Amygdala (tissue), 56 donors: Measurements from ENCODE around the gene PSAP.

Experiments used
- DNase-seq, 56 donors: peaks; one replicate each; lab custom pipeline; 2025; lab: John Stamatoyannopoulos, UW

Gene PSAP

DNA sequence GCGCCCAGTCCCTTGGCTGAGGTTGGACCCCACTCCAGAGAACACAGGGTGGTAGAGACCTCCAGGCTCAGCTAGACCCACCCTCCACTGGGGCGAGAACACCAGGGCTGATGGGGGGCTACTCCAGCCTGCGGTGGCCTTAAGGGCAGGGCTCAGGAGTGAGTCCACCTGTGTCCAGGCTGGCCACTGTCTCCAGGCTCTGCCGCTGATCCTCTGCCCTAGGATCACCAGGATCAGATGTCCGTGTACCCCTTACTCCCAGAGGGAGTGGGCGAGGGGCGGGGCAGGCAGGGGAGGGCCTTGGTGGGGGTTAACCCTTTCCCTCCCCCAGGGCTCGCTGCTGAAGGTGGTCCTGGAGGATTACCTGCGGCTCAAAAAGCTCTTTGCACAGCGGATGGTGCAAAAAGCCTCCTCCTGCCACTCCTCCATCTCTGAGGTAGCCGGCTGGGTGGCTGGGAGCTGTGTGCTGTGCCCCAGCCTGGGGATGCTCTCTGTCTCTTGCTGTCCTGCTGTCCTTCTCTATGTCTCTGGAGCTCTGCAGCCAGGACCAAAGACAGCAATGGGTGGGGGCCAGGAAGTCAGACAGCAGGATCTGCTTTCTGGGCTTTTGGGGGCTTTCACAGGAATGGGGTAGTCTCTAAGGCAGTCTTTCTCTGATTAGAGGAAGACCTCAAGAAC is 38.0 kb downstream of the PSAP start:
- no peak for DNase-seq

DNA sequence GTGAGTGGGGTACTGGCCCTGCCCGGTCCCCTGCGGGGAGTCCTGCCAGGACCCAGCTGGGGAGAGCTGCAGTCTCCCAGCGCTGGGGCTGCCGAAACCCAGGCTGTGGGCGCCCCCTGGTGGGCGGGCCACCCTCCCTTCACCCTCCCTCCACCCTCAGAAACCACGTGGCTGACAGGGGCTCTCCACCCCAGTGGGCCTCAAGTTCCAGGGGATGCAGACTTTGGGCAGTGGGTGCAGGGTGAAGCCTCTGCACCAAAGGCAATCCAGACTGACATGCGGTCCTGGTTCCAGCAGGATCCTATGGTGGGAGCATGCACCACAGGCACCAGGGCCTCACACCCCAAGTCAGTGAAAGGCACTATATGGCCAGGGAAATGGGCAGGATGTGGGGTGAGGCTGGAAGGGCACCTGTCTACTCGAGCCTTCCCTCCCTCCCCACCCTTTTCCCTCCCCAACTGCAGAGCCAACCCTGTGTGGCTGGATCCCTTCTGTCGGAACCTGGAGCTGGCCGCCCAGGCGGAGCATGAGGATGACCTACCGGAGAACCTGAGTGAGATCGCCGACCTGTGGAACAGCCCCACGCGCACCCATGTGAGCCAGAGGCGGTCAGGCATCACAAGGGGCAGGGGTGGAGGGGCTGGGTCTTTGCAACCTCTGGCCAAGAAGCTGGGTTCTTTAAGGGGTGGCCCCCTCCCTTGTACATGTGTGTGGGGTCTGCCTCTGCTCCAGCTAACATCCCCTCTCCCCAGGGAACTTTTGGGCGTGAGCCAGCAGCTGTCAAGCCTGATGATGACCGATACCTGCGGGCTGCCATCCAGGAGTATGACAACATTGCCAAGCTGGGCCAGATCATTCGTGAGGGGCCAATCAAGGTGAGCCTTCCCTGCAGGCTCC is 38.8 kb downstream of the PSAP start:
- peak in 50 of 56 donors; percentile 13 to 83 (median 55) for DNase-seq

DNA sequence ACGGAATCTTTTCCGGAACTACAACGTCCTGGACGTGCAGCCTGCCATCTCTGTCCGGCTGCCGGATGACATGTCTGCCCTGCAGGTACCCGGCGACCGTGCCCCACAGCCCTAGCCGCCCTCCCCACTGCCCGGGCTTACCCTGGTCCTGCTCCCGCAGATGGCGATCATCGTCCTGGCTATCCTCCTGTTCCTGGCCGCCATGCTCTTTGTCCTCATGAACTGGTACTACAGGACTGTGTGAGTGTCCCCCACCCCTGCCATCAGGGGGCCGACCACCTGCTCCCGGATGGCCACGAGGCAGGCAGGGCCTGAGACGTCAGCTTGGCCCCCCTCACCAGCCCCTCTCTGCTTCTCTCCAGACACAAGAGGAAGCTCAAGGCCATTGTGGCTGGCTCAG is 39.7 kb downstream of the PSAP start:
- DNase-seq = no peak

DNA sequence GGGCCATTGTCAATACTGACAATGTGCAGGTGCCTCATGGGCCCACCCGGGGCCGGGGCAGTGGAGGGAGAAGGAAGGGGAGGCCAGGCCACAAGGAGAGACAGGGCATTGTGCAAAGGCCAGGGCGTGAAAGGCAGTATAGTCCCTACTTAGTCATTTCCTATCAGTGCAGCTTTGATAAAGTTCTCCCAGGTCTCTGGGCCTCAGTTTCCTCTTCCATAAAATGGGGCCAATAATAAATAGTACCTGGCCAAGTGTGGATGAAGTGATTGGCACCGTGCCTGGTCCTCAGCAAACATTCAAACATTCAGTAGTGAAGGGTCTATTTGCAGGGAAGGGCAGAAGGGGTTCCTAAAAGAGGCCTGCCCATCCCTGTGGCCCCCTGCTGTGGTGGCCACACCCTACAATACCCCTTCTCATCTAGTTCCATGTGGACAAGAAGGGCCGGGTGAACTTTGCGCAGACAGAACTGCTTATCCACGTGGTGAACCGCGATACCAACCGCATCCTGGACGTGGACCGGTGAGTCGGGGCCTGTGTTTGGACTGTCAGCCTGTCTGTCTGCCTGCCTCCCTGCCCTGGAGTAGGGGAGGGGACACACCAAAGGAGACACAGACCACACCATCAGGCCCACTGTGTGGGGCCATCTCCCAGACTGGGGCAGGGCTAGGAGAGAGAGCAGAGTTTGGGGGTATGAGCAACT is 40.9 kb downstream of the PSAP start:
- no peak for DNase-seq

DNA sequence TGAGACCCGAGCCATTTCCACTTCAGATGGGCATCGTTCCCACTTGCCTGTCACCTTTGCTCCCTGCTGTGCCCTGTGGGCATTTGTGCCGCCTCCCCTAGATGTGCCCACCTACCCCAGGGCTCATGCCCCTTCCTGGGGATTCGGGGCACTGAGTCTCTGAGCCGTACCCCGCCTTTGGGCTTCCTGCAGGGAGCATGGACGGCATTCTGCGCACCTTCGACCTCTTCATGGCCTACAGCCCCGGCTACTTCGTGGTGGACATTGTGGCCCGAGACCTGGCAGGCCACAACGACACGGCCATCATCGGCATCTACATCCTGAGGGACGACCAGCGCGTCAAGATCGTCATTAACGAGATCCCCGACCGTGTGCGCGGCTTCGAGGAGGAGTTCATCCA is 41.4 kb downstream of the PSAP start:
- DNase-seq = no peak

DNA sequence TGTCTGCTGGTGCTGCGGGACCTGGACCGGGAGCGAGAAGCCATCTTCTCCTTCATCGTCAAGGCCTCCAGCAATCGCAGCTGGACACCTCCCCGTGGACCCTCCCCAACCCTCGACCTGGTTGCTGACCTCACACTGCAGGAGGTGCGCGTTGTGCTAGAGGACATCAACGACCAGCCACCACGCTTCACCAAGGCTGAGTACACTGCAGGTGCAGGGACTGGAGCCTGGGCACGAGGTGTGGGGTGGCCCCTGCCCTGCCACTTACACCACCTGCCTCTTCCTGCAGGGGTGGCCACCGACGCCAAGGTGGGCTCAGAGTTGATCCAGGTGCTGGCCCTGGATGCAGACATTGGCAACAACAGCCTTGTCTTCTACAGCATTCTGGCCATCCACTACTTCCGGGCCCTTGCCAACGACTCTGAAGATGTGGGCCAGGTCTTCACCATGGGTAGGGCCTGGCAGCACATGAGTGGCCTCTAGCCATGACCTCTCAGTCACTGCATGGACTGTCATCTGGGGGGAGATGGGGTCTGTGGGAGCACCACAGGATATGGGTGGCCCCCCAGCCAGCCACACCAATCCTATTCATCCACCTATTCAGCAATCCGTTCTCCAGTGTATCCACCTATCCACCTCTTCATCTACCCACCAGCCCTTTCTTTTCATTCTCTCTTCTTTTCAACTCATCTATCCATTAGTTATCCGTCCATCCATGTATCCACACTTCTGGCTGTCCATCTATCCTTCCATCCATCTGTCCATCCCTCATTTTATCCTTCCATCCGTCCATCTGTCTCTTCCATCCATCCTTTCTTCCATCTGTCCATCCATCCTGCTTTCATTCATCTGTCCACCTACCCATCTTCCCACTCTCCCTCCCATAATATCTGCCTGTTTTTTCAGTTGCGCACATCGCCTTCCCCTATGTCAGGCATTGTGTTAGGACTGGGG is 43.2 kb downstream of the PSAP start:
- no peak for DNase-seq

DNA sequence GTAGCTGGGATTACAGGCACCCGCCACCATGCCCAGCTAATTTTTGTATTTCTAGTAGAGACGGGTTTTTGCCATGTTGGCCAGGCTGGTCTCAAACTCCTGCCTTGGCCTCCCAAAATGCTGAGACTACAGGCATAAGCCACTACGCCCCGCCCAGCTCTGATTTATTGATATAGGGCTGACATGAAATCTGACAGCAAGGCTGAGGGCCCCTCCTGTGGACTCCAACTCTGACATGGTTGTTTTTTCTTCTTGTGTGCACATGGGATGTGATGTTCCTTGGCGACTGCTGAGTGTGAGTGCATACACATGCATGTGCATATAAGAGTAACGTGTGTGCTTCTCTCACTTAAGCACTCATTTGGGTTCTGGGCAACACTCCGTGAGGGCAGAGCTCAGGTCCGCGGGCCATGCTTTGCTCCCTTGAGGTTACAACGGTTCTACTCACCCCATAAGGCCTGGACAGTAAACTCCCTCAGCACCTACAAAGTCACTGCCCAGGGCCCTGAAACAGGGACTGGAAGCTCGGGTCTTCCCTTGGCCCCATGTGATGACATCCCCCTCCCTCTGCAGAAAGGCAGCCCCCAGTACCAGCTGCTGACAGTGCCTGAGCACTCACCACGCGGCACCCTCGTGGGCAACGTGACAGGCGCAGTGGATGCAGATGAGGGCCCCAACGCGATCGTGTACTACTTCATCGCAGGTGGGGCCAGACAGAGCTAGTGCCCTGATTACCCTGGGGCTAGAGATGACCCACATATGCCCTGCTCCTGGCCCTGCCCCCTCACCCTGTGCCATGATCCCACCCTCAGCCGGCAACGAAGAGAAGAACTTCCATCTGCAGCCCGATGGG is 44.1 kb downstream of the PSAP start:
- no peak for DNase-seq

DNA sequence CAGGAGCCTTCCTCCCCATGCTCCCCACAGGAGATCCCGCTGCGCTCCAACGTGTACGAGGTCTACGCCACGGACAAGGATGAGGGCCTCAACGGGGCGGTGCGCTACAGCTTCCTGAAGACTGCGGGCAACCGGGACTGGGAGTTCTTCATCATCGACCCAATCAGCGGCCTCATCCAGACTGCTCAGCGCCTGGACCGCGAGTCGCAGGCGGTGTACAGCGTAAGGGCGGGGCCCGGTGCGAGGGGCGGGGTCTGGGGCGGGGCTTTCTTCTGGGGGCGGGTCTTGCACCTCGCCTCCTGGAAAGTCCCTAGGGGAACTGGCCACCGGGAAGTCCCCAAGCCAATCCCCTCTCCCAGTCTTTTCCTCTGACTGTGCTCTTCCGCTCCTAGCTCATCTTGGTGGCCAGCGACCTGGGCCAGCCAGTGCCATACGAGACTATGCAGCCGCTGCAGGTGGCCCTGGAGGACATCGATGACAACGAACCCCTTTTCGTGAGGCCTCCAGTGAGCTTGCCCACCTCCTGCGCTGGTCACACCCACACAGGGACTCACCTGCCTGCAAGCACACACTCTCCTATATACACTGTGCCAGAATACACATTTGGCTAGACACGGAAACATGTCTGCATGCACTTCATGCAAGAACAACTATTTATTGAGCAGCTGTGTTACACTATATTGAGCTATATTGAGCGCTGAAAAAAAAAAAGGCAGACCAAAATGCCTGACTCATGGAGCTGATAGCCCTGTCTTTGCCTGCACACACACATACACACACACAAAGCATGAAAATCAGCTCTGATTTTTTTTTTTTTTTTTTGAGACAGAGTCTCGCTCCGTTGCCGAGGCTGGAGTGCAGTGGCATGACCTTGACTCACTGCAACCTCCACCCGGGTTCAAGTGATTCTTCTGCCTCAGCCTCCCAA is 45.0 kb downstream of the PSAP start:
- peak in 18 of 56 donors; percentile 9 to 61 (median 35) for DNase-seq

DNA sequence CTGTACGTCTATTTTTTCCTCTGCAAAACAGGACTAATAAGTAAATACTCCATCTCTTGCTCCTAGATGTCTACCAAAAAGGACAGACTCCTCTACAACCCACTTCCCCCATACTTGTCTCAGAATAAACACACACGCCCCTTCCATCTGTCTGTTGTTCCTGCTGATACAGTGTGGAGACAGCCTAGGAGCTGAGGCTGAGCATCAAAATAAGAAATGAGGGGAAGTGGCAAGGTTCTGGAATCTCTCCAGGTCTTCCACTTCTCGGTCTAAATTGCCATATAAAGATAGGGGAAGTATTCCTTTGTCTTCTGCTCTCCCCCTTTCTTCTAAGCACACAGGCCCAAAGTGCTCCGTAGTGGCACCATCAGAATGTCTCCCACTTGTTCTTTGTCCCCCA is 47.0 kb downstream of the PSAP start:
- peak in 13 of 56 donors; percentile 12 to 70 (median 31) for DNase-seq

DNA sequence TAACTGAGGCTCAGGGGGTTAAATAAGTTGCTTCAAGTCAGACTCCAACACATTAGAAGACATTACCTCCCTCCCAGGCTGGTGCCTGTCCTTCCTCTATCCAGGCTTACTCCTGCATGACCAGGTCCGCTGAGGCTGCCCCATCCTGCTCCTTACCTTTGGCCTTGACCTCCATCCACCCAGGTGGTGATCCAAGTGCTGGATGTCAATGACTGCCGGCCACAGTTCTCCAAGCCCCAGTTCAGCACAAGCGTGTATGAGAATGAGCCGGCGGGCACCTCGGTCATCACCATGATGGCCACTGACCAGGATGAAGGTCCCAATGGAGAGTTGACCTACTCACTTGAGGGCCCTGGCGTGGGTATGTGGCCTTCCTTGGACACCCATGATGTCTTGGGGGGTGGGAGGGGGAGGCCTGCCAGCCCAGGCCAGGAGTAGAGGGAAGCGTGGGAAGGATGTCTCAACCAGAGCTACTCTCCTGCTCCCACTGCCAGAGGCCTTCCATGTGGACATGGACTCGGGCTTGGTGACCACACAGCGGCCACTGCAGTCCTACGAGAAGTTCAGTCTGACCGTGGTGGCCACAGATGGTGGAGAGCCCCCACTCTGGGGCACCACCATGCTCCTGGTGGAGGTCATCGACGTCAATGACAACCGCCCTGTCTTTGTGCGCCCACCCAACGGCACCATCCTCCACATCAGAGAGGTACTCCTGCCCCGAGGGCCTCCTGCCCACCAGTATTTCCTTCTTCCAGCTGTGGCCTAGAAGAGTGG is 48.1 kb downstream of the PSAP start:
- no peak for DNase-seq

DNA sequence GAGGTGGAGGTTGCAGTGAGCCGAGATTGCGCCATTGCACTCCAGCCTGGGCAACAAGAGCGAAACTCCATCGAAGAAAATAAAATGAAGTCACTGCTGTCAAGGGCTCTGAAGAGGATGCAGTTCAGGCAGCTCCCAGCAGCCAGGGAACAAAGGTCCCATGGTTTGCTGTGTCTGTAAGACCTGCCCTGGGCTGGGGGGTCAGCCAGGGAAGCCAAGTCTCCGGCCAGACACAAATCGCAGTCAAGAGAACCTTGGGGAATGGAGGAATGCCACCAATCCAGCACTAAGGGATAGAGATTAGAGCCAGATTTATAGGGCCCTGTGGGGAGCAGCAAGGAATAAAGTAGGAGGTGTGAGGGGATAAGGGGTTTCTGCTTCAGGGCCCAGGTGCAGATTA is 48.8 kb downstream of the PSAP start:
- DNase-seq = no peak

DNA sequence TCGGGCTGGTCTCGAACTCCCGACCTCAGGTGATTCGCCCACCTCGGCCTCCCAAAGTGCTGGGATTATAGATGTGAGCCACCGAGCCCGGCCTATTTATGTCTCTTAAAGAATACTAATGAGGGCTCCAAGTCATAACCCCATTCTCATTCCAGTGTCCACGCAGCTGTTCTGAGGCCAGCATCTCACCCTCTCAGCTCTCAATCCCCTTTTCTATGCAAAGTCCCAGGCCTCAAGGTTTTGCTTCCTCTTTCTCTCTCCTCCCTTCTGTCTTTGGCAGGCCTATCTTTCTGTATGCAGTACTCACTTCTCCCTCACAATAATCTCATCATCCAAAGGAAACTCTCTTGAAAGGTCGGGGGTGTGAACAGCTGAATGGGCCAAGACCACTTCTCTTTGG is 49.7 kb downstream of the PSAP start:
- no peak for DNase-seq

DNA sequence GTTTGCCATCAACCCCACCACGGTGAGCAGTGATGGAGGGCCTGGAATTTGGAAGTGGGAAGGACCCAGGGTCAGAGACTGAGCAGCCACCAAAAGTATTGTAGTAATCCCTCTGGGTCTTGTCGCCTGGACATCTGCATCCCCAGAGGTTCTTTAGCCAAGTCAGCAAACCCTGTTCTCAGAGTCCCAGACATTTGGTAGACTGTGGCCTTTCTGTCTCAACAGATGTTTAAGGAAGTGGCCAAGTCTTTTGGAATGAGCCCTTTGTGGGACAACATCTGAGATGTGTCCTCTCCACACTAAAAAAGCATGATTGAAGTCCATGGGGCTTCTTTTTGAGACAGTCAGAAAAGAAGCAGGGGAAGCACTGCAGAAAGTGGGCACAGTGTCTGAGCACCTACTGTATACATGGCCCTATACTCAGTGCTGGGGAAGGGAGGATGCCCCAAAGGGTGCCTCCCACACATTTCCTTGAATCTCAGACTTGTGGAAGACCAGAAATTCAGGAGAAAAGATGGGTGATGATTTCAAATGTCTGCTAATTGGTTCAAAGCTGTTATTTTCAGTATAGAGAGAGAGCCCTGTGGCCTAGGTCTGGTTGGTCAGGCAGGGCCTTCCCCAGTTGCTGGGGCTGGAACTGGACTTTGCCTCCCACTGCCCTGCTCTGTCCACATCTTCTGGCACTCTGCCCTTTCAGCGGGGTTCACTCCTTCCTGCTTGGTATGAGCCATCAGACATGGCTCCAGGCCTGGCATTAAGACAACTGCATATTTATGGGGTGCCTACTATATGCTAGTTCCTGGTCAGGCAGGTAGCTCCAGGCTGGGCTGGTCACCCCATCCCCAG is 51.2 kb downstream of the PSAP start:
- DNase-seq = no peak

DNA sequence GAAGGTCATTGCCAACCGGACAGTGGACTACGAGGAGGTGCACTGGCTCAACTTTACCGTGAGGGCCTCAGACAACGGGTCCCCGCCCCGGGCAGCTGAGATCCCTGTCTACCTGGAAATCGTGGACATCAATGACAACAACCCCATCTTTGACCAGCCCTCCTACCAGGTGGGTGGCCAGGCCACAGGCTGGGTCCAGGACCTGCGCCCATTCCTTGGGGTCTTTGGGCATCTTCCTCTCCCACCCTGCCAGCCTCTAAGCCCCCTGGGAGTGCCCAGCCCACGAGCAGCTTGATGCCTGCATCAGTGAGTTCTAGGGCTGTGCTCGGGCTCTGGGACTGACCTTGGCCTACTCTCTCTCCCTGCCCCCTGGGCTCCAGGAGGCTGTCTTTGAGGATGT is 51.9 kb downstream of the PSAP start:
- DNase-seq = no peak

DNA sequence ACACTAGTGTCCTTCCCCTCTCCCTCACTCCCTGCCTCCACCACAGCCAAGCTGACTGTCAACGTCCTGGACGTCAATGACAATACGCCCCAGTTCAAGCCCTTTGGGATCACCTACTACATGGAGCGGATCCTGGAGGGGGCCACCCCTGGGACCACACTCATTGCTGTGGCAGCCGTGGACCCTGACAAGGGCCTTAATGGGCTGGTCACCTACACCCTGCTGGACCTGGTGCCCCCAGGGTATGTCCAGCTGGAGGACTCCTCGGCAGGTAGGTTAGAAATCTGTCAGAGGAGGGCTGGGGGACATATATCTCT is 52.8 kb downstream of the PSAP start:
- no peak for DNase-seq

DNA sequence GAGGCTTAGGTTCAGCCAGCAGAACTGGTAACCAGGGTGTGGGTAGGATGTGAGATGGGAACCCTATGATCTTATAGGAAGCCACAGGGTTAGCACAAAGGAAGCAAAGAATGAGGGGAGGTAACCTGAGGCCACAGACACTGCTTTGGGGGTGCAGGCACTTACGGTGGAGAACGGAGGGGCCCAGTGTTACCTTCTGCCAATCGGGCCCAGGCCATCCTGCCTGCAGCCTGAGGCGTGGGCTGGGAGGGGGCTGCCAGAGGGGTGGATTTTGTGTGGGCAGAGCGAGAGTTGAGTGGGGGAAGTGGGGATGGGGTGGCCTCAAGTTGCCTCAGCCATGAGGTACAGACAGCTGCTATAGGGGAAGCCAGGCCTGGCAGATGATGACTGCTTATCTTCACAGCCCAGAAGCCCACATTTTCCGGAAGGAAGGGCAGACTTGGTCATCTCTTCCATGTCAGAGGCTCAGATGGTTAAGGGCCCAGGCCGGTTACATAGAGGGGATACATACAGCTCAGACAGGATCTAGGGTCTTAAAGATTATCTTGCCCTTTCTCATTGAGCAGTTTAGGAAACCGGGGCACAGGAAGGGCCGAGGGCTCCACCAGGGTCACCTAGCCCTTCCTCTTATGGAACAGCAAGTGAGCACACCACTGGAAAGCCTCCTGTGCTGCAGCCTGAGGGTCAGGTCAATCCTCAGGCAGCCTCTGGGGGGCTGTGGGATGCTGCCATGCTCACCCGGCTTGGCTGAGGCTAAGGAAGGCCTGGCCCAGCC is 53.3 kb downstream of the PSAP start:
- DNase-seq = peak in 1 of 56 donors; percentile 11
